GM19324 (cell line): ENCODE data around the gene RNF227.
"Not testable (repeated sequence)": the region's sequence is repeated elsewhere in the genome, so short reads cannot be mapped to it uniquely, and the experiment has no call there.

Experiments
- ATAC-seq: cut with Tn5 transposase; IDR thresholded peaks from one replicate; pipeline ENCODE4 v1.9.1; 2021; ENCODE audit warnings: mild to moderate bottlenecking, moderate library complexity; ENCODE audit not compliant: unreplicated experiment, low FRiP score

Gene RNF227

DNA sequence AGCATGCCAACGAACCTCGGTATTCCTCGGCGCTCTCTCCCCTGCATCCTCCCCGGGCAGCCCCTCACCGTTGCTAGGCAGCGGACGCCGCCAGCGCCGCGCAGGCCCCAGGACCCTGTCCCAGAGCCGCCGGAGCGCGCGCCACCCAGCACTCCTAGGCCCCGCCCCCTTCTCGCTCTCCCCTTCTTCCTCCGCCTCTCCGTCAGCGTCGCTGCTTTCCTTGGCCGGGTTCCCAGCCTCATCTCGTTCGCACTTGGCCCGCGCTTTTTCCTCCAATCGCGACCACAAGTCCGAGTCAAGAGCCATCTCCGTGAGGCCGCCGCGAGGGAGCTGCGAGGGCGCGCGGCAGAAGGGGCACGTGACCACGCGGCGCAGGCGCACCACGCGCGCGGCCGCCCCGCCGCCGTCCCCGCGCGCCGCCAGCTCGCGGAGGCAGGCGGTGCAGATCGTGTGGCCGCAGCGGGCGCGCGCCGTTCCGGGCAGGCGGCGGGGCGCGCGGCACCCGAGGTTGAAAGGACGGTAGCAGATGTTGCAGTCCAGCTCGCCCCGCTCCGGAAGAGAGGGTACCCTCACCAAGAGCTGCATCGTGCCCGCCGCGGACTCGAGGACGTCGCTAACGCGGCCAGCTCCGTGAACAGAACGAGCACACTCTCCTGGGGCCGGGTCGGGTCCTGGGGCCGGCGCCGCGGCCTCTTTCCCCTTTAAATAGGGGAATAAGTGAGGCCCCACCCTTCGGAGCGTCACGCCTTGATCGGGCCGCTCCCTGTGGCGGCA lies at the start of gene RNF227:
RNF227 (minus strand) TSS at position 679 of the 774 bp plus-strand sequence; CDS start at position 585, 94 bp downstream.
- ATAC-seq: peak; percentile 85

DNA sequence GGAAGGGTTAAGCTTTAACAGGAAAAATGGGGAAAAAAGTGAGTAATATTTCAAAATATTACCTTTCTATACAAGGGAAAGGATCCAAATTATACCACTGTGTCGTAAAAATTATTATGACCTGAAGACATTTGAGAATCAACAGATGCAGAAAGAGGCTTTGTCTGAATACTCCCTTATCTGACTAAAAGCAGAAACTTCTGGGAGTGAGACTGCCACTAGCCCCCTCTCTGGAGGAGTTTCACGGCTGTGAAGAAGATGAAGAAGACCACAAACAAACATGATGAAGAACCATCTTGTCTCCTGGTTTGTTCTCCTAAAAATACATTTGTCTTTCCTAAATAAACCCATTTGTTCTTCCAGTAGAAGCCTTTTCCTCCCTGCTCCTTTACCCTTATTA lies 45.3 kb upstream of the RNF227 start:
- no peak for ATAC-seq

DNA sequence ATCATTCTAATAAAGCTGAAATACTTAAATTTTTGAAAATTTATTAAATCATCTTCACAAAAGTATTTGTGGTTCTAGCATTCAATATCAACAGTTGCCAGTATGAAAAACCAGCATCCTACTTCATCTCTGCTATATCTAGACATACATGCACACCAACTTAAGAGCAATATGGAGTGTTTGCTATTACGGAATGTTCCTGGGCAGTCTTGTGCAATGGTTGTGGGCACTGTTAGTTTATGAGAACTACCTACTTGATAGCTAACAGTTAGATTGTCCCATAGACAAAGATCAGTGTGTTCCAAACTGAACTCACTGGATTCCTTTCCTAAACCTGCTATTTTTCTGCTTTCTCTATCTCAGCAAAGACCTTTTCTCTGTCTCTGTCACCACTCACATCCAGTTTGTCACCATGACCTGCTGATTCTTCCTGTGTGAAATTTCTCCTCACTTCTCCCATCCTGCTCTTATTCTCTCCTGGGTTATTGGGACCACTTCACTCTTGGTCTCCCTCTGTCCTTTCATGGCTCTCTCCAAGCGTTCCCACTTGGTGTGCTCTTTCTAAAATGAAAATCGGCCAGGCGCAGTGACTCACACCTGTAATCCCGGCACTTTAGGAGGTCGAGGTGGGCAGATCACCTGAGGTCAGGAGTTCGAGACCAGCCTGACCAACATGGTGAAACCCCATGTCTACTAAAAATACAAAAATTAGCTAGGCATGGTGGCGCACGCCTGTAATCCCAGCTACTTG lies 43.6 kb upstream of the RNF227 start:
- ATAC-seq: no peak

DNA sequence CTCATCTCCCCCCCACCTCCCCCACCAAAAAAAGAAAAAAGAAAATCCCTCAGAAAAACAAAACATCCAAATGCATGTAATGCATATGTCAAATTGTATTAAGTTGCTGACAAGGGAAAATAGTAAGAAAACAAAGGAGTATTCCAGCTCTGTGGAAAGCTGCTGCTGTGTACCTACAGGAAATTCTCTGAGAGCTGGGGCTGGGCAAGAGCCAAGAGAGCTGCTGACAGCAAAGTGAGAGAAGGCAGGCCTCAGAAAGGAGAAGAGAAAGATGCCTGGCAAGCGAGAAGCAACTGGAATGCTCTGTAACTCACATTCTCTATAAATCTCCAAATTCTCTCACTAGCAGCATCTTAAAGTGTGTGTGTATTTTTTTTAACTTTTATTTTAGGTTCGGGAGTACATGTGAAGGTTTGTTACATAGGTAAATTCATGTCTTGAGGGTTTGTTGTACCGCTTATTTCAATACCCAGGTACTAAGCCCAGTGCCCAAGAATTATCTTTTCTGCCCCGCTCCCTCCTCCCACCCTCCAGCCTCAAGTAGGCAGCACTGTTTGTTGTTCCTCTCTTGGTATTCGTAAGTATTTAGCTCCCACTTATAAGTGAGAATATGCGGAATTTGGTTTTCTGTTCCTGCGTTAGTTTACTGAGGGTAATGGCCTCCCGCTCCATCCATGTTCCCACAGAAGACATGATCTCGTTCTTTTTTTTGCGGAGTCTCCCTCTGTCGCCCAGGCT lies 40.3 kb upstream of the RNF227 start:
- ATAC-seq: no peak

DNA sequence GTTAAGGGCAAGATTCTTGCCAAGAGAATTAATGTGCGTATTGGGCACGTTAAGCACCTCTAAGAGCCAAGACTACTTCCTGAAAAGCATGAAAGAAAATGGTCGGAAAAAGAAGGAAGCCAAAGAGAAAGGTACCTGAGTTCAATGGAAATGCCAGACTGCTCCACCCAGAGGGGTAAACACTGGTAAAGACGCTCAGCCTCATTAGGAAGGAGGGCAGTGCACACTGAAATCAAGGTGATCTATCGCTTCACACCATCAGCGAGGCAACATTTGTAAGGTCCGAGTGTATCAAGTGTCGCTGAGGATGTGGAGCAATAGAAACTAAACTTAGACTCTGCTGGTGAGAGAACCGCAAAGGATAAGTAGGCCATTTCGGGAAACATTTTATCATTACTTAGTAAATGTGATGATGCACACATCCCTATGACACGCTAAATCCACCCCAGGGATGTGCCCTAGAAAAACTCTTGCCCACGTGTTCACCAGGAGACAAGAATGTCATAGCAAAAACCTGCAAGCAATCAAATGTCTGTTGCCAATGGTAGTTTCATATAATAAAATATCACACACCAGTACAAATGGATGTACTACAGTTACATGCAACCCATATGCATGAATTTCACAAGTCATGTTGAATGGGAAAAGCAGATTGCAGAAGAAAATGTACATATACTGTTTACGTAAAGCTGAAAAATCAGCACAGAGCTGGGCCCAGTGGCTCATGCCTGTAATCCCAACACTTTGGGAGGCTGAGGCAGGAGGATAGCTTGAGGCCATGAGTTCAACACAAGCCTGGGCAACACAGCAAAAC lies 39.5 kb upstream of the RNF227 start:
- no peak for ATAC-seq

DNA sequence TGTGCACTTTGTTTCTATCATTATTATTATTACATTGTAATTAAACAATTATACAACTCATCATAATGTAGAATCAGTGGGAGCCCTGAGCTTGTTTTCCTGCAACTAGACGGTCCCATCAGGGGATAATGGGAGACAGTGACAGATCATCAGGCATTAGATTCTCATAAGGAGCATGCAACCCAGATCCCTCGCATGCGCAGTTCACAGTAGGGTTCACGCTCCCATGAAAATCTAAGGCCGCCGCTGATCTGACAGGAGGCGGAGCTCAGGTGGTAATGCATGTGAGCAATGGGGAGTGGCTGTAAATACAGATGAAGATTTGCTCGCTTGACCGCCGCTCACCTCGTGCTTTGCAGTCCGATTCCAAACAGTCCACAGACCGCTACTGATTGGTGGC lies 37.2 kb upstream of the RNF227 start:
- not testable (repeated sequence) for ATAC-seq

DNA sequence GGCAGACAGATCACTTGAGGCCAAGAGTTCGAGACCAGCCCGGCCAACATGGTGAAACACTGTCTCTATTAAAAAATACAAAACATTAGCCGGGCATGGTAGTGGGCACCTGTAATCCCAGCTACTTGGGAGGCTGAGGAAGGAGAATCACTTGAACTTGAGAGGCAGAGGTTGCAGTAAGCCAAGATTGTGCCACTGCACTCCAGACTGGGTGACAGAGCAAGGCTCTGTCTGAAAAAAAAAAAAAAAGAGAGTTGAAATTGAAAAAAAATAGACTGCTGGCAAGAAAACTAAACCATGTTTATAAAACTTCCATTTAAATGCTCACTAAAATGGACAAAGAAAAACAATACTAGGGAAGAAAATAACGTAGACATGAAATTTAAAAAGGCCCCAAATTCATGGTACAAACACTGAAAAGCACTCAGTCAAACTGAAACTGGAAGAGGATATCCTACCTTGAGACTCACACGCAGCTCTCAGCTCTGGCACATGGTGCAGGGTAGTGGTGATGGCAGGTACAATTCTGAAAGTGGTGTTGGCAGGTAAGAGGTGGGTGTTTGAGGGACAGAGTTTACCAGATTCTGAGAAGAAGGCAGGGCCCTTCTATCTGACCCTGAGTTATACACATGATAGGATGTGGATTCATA lies 35.2 kb upstream of the RNF227 start:
- no peak for ATAC-seq

DNA sequence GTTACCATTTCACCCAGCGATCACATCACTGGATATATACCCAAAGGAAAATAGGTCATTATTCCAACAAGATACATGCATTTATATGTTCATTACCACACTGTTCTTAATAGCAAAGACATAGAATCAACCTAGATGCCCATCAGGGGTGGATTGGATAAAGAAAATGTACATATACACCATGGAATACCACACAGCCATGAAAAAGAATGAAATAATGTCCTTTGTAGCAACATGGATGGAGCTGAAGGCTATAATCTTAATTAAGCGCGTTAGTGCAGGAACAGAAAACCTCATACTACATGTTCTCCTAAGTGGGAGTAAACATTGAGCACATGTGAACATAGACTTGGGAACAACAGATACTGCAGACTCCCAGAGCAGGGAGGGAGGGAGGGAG lies 34.5 kb upstream of the RNF227 start:
- ATAC-seq: no peak

DNA sequence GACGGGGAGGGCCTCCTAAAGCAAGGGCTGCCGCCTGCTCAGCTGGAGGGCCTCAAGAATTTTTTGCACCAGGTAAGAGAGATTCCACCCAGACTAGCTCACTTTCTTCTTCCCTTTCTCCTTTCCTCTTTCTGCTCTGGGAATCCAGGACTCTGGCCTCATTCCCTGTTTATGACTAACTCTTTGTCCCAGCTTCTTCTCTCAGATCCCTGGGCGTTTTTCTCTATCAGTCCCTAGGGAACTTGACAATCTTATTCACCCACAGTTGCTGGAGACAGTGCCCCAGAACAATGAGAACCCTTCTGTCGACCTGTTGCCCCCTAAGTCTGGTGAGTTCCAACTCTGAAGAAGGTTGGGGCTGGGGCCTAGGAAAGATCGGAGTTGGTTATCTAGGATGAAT lies 31.6 kb upstream of the RNF227 start:
- ATAC-seq: no peak

DNA sequence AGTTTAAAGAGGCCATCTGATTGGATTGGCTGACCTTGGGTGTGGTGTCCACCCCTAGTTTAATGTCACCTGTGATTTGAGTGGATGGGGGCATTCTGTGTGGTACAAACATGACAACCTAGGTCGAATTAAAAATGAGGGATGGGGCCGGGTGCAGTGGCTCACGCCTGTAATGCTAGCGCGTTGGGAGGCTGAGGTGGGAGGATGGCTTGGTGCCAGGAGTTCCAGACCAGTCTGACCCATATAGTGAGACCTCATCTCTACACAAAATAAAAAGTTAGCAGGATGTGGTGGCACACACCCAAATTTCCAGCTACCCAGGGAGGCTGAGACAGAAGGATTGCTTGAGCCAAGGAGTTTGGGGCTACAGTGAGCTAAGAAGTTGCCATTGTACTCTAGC lies 30.4 kb upstream of the RNF227 start:
- no peak for ATAC-seq

DNA sequence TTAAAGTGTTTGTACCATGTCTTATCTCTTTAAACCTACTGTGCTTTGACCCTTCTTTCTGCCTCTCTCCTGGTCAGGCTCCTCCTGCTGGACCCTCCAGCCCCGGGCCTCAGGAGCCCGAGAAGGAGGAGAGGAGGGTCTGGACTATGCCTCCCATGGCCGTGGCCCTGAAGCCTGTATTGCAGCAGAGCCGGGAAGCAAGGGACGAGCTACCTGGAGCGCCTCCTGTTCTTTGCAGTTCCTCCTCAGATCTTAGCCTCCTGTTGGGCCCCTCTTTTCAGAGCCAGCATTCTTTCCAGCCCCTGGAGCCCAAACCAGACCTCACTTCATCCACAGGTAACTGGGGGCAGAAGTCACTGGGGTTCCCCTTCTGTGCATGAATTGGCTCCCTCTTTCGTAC lies 29.6 kb upstream of the RNF227 start:
- ATAC-seq: no peak

DNA sequence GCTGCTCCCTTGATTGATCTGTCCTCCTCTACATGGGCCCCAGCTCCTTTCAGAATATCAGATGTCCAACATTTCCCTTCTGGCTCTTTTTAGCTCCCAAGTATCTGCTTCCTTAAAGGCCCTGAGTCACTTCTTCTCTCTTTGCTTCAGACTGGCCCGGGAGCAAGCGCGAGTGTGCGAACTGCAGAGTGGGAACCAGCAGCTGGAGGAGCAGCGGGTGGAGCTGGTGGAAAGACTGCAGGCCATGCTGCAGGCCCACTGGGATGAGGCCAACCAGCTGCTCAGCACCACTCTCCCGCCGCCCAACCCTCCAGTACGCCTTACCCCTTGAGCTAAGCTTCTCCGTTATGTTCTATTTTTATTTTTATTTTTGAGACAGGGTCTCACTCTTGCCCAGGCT lies 28.2 kb upstream of the RNF227 start:
- no peak for ATAC-seq

DNA sequence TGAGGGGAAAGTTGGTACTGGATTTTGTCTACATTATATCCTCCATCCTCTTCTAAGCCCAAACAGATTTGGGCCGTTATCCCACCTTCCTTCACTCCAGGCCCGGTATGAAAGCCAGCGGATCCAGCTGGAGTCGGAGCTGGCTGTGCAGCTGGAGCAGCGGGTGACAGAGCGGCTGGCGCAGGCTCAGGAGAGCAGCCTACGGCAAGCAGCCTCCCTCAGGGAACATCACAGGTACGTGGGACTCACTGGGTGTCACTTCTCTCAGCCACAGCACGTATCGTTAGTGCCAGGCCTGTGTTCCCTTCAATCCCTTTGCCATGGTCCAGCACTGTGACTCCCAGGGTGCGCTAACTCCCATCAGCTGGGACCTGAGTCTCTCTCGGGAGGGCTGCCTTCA lies 27.2 kb upstream of the RNF227 start:
- no peak for ATAC-seq

DNA sequence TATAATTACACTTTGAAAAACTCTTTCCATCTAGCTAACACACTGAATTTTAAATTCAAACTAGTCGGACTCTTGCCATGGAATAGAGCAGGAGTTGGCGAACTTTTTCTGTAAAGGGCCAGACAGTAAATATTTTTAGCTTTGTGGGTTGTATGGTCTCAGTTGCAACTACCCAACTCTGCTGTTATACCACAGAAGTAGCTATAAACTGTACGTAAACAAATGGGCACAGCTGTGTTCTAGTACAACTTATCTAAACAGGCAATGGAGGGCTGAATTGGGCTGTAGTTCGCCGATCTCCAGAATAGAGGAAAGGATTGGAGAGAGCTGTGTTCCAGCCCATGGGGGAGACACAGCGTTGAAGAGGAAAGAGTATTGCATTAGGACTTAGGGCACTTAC lies 24.7 kb upstream of the RNF227 start:
- ATAC-seq: no peak

DNA sequence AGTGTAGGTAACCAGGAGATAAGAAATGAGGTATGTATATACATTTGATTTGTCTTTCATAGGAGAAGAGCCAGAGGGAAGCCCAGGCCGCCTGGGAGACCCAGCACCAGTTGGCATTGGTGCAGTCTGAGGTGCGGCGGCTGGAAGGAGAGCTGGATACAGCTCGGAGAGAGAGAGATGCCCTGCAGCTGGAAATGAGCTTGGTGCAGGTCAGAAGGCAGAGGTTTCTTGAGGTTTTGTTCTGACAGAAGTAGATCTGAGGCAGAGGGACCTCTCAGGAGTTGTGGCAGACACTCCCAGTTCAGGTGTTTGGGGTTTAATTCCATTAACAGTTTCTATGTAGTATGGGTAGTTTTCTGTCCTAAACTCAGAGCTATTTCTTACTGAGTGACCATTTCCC lies 23.9 kb upstream of the RNF227 start:
- ATAC-seq: no peak

DNA sequence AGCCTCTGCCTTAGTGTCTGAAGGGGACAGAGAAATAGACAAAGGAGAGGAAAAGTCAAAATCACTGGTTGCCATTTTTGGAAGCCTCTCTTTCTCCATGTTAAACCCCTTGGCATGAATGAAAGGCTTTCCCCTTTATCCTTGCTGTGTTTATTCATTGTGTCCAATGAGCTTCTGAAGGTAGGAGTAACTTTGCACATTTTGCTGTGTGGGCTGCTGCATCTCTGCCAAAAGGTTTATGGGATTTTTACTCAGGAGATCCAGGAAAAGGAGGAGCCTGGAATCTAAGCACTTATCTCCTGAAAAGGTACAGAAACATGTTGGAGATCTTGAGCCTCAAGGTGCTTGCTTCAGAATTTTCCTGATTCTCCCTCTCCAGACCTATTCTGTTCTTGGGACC lies 19.8 kb upstream of the RNF227 start:
- ATAC-seq: no peak

DNA sequence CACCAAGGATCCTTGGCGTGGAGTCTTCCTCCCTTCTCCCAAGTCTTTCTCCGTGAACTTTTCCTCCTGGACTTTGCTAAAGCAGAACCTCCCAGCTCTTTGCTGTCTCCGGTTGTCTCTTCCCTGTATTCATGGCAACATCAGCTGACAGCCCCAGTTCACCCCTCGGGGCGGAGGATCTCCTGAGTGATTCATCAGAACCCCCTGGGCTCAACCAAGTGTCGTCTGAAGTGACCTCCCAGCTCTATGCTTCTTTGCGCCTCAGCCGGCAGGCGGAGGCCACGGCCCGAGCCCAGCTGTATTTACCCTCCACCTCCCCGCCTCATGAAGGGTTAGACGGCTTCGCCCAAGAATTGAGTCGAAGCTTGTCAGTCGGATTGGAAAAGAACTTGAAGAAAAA lies 16.9 kb upstream of the RNF227 start:
- no peak for ATAC-seq

DNA sequence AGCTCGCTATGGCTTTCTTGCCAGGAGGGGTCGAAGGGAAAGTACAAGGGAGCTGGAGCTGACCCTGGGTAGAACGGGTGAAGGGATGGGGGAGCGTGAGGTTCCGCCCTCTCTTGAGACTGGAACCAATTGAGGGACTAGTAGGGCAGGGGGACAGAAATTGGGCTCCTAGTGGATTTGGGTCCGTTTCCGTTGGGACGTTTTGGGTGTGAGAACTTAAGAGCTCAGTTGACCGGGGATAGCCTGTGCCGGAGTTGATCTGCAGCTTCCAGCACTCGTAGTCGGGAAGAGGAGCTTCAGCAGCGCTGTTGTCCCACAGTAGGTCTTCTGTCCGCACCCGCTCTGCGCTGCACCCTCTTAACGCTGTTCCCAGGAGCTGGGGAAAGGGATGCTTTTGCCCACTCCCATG lies 16.4 kb upstream of the RNF227 start:
- ATAC-seq: peak; percentile 0

DNA sequence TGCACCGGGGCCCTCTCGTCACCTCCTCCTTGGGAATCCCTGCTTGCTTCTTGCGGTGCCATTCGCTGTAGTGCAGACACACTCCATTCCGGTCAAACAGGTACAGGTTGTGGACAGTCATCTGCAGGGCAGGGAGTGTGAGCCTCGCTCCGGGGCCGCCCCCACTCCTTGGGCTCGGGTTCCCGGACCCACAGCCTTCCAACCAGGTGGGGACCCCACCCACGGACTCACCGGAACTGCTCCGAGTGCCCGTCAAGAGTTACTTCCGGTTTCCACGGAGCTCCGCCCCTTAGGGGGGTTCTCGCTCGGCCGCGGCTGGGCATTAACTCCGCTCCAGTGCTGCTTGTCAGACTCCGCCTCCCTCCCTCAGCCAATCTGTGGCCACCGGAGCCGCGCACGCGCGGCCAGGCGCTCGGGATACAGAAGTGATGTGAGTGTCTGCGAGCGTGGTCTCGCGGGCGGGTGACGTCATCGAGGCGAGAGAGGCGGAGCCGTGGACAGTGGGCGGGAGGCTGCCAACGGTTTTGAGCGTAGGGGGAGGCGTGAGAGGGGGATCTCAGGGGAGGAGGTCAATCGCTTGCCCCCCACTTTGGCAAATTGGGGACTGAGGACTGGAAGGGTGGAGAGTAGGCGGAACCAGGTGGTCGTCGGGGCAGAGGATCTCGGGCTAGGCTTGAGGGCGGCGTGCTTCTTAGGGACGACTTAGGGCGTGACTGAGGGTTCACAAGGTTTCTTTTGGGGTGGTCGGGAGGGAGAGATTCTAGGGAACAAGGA lies 15.8 kb upstream of the RNF227 start, which contains the start of the genes CNTROB and TRAPPC1:
CNTROB (plus strand) TSS at position 498 of the 774 bp plus-strand sequence. CDS start 874 bp downstream, outside the sequence.
TRAPPC1 (minus strand) TSS at position 238 of the 774 bp plus-strand sequence; CDS start at position 121, 117 bp downstream.
- ATAC-seq: peak; percentile 97
